Activated naive CD4-positive, alpha-beta T cell treated with anti-CD3 and anti-CD28 coated beads, Interleukin-2, amount 50 U/mL, for 72 hours (primary cell): ENCODE results near the gene ABI3. TPM values are rescaled to one million over a fixed set of nuclear protein-coding genes. Genes with fewer than 3 reads are reported as not detected.
A peak's percentile ranks its signal among the peaks of the same experiment; 100 is the strongest.
"Not testable (repeated sequence)": the region's sequence is repeated elsewhere in the genome, so short reads cannot be mapped to it uniquely, and the experiment has no call there.

Experiments
- ATAC-seq, 2 donors: fragments of 150-1000 bp; cut with Tn5 transposase; 2 replicates each; pipeline ENCODE4 v1.10.0; 2021; ENCODE audit warnings: mild to moderate bottlenecking in 2 of 2, moderate library complexity in 2 of 2
- DNase-seq, 2 donors: peaks; one replicate each; pipeline ENCODE4 v3.0.0; 2021 to 2022; ENCODE audit warnings: low spot score in 2 of 2
- H3K27ac Mint-ChIP-seq, 2 donors: one replicate each; pipeline ENCODE4 v1.8.0; 2022; ENCODE audit warnings: mild to moderate bottlenecking in 2 of 2, mixed read lengths in 2 of 2
- H3K36me3 Mint-ChIP-seq, 2 donors: one replicate each; pipeline ENCODE4 v1.8.0; 2022; ENCODE audit warnings: mixed read lengths in 2 of 2
- H3K9me3 Mint-ChIP-seq, 2 donors: one replicate each; pipeline ENCODE4 v1.8.0; 2022; ENCODE audit warnings: mixed read lengths in 2 of 2
- total RNA-seq, 2 donors: library from RNA; stranded (reverse); gene quantifications; one replicate each; pipeline ENCODE4 v1.2.3, GENCODE V29; 2022

Gene ABI3, protein sequence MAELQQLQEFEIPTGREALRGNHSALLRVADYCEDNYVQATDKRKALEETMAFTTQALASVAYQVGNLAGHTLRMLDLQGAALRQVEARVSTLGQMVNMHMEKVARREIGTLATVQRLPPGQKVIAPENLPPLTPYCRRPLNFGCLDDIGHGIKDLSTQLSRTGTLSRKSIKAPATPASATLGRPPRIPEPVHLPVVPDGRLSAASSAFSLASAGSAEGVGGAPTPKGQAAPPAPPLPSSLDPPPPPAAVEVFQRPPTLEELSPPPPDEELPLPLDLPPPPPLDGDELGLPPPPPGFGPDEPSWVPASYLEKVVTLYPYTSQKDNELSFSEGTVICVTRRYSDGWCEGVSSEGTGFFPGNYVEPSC
- total RNA-seq: 10 to 100 TPM; 35.3 to 41.5 TPM

DNA sequence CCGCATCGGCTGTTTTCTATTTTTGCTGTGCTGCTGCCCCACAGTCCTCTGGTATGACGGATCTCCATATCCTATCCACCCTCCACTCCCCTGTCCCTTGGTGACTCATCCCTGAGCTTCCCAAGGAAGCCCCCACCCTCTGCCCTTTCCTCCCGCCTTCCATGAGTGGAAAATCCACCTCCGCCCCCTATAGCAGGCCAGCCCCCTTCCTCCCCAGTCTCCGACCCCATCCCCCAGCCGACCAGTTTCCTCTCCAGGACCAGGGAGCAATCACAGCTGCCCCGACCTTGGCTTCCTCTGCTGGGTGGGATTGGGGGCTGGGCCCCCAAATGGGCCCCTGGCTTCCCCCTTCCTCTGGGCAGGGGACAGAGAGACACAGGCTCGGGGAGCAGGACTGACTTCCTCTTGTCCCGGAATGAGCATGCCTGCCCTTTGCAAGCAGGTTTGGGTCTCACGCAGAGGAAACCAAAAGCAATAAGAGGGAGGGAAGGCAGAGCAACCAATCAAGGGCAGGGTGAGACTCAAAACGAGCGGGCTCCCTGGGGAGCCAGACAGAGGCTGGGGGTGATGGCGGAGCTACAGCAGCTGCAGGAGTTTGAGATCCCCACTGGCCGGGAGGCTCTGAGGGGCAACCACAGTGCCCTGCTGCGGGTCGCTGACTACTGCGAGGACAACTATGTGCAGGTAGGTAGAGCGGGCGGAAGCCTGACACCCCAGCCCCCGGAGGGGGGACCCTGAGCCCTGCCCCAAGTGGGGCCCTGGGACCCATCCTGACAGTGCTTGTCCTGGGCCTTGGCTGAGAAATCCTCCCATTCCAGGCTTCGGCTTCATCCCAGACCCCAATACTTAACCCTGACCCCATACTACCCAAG lies at the start of gene ABI3, which contains the start of gene GNGT2:
Gene ABI3, plus strand, starts transcription at position 550 of the 872 bp plus-strand sequence. Its CDS starts 18 bp downstream, at position 568.
Gene GNGT2, minus strand, starts transcription at position 417 of the 872 bp plus-strand sequence. CDS start 3,152 bp downstream, outside the sequence.
- DNase-seq (peak; percentile 70 to 82), ATAC-seq (peak; percentile 94)
- Mint-ChIP-seq H3K27ac (peak within 1 kb of the TSS; percentile 95 to 98), H3K36me3 (peaks cover 29 to 48% of the 10 kb centered on the region in 2 donors), H3K9me3 (no peaks in the 10 kb centered on the region)

DNA sequence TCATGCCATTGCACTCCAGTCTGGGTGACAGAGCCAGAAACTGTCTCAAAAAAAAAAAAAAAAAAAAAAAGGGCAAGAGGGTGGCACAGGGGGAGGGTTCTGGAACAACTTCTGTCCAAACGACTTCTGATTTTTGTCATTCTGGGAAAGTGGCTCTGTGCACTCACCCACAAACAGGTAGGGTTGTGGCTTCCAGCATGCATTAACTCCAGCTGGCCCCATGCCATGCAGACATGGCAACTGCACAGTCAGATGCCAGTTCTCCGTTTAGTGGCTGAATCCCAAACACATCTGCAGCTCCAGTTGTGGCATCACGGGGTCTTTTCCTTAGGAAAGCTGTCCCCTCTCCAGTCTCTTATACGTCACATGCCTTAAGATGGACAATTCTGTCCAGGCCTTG lies 47.6 kb upstream of the ABI3 start:
- H3K36me3 Mint-ChIP-seq: no peaks in the 10 kb centered on the region

DNA sequence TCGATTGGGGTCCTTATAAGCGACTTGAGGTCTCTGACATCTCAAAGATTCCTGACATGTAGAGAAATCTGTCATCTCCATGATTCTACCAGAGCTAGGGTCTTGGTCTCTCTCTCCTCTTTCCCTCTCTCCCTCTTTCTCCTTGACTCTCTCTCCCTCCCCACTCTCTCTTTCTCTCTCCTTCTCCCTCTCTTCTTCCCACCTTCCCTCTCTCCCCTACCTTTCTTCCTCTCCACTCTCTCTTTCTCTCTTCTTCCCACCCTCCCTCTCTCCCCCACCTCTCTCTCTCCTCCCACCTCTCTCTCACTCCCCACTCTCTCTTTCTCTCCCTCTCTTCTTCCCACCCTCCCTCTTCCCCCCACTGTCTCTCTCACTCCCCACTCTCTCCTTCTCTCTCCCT lies 45.4 kb upstream of the ABI3 start:
- DNase-seq (no peak), ATAC-seq (no peak)
- no peaks in the 10 kb centered on the region for H3K9me3 Mint-ChIP-seq
- H3K27ac Mint-ChIP-seq: no peak overlapping the region
- no peaks in the 10 kb centered on the region for H3K36me3 Mint-ChIP-seq

More for the DNA sequence above, 47.6 kb upstream of the ABI3 start:
- no peak for ATAC-seq
- Mint-ChIP-seq H3K9me3 (no peaks in the 10 kb centered on the region), H3K27ac (no peak overlapping the region)
- no peak for DNase-seq

DNA sequence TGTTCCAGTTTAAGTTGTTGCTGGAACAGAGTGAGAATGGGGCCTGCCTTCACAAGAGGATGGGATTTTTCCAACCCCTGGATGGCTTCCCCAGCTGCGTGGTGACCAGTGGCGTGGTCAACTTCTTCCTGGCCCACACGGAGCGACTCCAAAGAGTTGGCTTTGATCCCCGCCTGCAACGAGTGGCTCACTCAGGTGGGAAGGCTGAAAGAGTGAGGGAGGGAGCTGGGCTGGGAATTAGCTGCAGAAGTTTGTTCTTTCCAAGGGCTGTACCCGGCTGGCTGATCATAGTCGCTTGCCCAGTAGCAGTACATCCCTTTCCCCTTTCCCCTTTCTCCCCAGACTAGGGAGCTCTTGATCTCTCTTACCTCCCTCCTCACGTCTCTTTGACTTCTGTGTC lies 41.8 kb upstream of the ABI3 start:
- H3K9me3 Mint-ChIP-seq: peaks cover 2% of the 10 kb centered on the region in 2 donors
- H3K27ac Mint-ChIP-seq: no peak overlapping the region
- peaks cover 0 to 2% of the 10 kb centered on the region in 2 donors for H3K36me3 Mint-ChIP-seq
- ATAC-seq (no peak), DNase-seq (no peak)

DNA sequence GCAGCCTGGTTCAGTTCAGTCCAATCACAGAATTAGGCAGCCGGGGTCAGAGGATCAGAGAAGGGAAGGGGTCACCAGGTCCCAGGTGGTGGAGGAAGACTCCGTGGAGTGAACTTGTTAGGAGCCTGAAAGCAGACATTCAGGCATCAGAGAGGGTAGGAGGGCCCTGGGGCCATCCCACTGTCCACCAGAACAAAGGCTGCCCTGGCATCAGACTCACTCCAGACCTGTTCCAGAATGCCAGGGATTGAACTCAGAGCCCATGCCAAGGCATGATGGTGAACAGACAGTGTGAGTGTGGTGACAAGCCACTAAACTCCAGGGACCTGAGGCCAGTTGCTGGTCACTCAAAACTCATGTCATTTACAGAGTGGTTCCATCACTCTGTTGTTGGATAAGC lies 40.3 kb upstream of the ABI3 start:
- Mint-ChIP-seq H3K36me3 (peaks cover 6% of the 10 kb centered on the region in 2 donors), H3K9me3 (peaks cover 6 to 10% of the 10 kb centered on the region in 2 donors), H3K27ac (peak overlapping the region in 1 of 2 donors; percentile 19)
- no peak for ATAC-seq
- no peak for DNase-seq

DNA sequence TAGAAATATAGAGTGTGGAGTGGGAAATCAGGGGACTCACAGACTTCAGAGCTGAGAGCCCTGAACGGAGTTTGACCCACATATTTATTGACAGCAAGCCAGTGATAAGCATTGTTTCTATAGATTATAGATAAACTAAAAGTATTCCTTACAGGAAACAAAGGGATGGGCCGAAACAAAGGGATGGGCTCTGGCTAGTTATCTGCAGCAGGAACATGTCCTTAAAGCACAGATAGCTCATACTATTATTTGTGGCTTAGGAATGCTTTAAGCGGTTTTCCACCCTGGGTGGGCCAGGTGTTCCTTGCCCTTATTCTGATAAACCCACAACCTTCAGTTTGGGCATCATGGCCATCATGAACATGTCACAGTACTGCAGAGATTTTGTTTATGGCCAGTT lies 39.8 kb upstream of the ABI3 start:
- Mint-ChIP-seq H3K36me3 (peaks cover 9 to 11% of the 10 kb centered on the region in 2 donors), H3K9me3 (peaks cover 6 to 15% of the 10 kb centered on the region in 2 donors)
- not testable (repeated sequence) for DNase-seq, H3K27ac Mint-ChIP-seq, ATAC-seq

DNA sequence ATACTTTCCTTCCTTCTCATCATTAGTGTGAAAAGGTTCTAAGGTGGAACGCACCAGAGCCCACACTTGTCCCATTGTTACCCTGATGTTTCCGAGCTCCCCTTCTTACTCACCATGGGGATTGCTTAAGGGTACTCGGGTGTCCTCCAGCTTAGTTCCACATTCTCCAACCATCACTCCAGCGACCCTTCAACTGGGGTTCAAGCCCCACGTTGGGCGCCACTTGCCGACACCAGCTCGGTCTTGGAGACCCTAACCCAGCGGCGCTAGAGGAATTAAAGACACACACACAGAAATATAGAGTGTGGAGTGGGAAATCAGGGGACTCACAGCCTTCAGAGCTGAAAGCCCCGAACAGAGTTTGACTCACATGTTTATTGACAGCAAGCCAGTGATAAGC lies 34.5 kb upstream of the ABI3 start:
- peaks cover 18 to 24% of the 10 kb centered on the region in 2 donors for H3K36me3 Mint-ChIP-seq

DNA sequence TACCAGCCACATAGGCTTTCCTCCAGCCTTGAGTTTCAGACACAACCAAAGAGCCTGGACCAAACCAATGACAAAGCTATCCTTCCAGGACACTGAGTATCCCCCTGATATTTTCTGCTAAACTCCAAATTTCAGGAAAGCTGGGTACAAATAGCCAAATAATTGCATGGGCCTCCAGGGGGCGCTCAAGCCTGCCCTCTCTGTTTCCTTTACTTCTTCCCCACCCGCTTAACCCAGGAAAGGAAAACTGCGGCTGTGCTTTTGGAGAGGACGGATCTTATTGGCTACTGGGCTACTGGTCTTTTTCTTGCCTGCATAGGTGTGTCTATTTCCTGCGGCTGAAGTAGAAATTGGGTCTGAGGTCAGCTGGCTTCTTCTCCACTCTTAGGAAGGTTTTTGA lies 30.2 kb upstream of the ABI3 start:
- Mint-ChIP-seq H3K27ac (no peak overlapping the region), H3K9me3 (peaks cover 0 to 16% of the 10 kb centered on the region in 2 donors), H3K36me3 (peaks cover 15 to 27% of the 10 kb centered on the region in 2 donors)
- ATAC-seq: peak; percentile 60 to 72
- DNase-seq: peak in 1 of 2 donors; percentile 71

More for the DNA sequence above, 34.5 kb upstream of the ABI3 start:
- ATAC-seq, DNase-seq: not testable (repeated sequence)
- Mint-ChIP-seq H3K27ac (peak overlapping the region in 1 of 2 donors; percentile 32), H3K9me3 (peaks cover 6 to 25% of the 10 kb centered on the region in 2 donors)

DNA sequence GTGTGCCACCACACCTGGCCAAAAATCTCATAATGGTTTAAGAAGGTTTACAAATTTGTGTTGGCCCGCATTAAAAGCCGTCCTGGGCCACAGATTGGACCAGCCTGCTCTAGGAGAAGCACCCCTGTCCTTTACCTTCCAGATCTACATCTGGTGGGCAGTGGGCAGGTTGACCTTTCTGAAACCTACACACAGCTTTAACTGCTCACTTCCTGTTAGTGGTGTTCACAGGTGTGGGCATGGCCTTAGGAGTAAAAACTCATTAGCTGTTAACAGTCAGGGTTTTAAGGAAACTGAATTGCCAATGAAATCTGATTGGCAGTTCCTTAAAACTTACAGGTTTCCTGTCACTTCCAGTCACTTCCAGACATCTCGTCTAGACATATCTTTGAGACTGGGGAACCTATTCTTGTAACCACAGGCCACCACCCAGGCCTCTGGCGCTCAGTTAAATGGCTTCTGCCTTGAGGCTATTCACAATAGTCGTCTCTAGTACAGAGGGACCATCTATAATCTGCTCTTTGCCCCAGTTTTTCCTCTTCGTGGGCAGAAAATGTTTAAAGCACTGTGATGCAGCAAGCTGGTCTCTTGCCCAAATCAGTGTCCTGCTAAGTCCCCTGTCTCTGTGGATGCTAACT lies 29.4 kb upstream of the ABI3 start:
- Mint-ChIP-seq H3K9me3 (peaks cover 3 to 16% of the 10 kb centered on the region in 2 donors), H3K27ac (no peak overlapping the region), H3K36me3 (peaks cover 10 to 27% of the 10 kb centered on the region in 2 donors)
- no peak for ATAC-seq
- no peak for DNase-seq

DNA sequence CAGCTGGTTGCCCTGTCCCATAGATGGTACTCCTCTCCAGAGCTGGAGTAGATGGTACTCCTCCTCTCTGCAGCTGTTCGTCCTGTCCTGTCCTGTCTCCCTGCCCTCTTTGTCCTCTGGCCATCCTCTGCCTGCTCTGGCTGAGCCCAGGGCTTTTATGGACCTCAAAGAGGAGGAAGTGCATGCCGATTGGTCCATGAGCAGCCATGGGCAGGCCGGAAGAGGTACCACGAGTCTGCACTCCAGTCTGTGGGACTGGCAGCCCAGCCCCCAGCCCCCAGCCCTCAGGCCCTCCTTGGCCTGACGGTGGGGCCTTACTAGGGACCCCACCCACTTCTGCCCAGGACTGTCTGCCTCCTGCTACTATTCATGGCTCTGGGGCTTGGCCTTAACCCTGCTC lies 27.2 kb upstream of the ABI3 start:
- Mint-ChIP-seq H3K27ac (no peak overlapping the region), H3K9me3 (peaks cover 6 to 13% of the 10 kb centered on the region in 2 donors), H3K36me3 (peaks cover 4 to 22% of the 10 kb centered on the region in 2 donors)
- DNase-seq (no peak), ATAC-seq (no peak)

DNA sequence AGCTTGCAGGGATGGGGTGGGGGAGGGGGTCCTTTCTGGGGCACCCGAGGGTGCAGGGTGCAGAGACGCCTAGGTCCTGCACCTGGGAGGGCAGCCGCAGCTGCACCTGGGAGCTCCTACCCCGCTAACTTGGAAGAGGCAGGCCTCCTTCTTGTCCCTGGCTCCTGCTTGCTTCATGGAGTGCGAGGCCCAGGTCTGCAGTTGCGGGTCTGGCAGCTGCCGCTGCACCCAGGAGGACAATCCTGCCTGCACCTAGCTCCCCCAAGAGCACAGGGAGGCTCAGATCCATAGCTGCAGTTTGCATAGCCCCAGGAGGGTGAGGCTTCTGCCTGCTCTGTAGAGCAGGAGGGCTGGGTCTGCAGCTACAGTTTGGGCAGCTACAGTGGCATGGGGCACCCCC lies 26.7 kb upstream of the ABI3 start:
- H3K27ac Mint-ChIP-seq: no peak overlapping the region
- H3K9me3 Mint-ChIP-seq: peaks cover 6 to 13% of the 10 kb centered on the region in 2 donors
- DNase-seq (no peak), ATAC-seq (no peak)
- H3K36me3 Mint-ChIP-seq: peaks cover 4 to 22% of the 10 kb centered on the region in 2 donors

DNA sequence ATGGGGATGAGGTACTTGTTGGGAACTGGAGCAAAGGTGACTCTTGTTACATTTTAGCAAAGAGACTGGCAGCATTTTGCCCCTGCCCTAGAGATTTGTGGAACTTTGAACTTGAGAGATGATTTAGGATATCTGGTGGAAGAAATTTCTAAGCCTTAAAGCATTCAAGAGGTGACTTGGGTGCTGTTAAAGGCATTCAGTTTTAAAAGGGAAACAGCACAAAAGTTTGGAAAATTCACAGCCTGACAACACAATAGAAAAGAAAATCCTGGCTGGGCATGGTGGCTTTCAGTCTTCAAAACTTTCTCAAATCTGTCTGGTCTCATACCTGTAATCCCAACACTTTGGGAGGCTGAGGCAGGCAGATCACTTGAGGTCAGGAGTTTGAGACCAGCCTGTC lies 26.0 kb upstream of the ABI3 start:
- Mint-ChIP-seq H3K9me3 (peaks cover 6 to 13% of the 10 kb centered on the region in 2 donors), H3K36me3 (peaks cover 4 to 22% of the 10 kb centered on the region in 2 donors)
- not testable (repeated sequence) for DNase-seq, ATAC-seq, H3K27ac Mint-ChIP-seq

DNA sequence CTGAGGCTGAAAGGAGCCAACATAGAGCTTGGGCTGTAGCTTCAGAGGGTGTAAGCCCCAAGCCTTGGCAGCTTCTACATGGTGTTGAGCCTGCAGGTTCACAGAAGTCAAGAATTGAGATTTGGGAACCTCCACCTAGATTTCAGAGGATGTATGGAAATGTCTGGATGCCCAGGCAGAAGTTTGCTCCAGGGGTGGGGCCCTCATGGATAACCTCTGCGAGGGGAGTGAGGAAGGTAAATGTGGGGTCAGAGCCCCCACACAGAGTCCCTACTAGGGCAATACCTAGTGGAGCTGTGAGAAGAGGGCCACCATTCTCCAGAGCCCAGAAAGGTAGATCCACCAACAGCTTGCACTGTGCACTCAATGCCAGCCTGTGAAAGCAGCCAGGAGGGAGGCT lies 25.1 kb upstream of the ABI3 start:
- H3K27ac Mint-ChIP-seq, DNase-seq, ATAC-seq: not testable (repeated sequence)
- Mint-ChIP-seq H3K9me3 (peaks cover 6 to 13% of the 10 kb centered on the region in 2 donors), H3K36me3 (peaks cover 4 to 22% of the 10 kb centered on the region in 2 donors)

DNA sequence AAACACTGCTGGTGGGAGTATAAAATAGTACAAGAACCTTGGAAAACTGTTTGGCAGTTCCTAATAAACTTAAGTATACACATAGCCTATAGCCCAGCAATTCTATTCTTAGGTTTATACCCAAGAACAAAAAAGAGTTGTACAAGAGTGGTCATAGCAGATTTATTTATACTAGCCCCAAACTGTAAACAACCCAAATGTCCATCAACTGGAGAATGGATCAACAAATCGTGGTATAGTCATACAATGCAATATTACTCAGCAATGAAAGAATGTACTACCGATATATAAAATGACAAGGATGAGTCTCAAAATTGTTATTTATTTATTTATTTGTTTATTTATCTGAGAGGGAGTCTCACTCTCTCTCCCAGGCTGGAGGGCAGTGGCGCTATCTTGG lies 23.2 kb upstream of the ABI3 start:
- ATAC-seq: no peak
- H3K36me3 Mint-ChIP-seq: peaks cover 4 to 22% of the 10 kb centered on the region in 2 donors
- no peak overlapping the region for H3K27ac Mint-ChIP-seq
- H3K9me3 Mint-ChIP-seq: peaks cover 6 to 13% of the 10 kb centered on the region in 2 donors
- no peak for DNase-seq

DNA sequence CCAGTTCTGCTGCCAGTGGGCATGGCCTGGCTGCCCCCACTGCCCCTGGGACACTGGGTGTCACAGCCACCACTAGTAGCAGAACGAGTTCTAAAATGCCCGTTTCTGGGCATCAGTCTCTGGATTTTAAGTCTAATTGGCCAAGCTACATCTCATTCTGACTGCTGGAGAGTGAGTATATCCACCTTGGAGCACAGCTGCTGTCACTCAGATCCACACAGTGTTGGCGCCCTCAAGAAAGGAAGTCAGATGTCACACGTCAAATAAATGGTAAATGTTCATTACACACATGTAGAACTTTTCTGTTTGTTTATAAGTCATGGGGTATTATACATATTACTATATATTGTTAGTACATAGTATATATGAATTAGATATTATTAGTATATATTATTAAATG lies 19.6 kb upstream of the ABI3 start:
- Mint-ChIP-seq H3K27ac (peak overlapping the region in 1 of 2 donors; percentile 58), H3K9me3 (peaks cover 5% of the 10 kb centered on the region in 2 donors), H3K36me3 (peaks cover 0 to 6% of the 10 kb centered on the region in 2 donors)
- DNase-seq: no peak
- no peak for ATAC-seq

DNA sequence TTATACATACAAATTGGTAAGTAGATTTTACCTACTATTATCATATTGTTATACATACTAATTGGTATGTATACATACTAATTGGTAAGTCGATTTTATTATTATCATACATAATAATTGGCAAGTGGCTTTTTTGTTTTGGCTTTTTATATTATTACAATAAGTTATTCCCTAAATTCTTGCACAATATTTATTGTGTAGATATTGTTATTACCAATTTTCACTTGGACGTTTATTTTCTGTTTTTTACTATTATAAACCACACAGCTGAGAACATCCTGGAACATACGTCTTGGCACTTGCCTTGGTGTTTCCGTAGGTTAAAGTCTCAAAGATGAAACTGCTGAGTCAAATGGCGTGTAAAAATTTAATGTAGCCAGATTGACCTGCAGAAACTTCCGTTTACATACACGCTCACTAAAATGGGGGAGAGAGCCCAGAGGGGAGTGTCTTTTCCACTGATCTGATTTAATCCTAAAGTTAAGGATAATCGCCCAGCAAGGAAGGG lies 19.0 kb upstream of the ABI3 start:
- peak overlapping the region; percentile 98 to 100 for H3K27ac Mint-ChIP-seq
- ATAC-seq (peak; percentile 0 to 6), DNase-seq (no peak)
- H3K36me3 Mint-ChIP-seq: peaks cover 0 to under 1% of the 10 kb centered on the region in 2 donors
- no peaks in the 10 kb centered on the region for H3K9me3 Mint-ChIP-seq
